HepG2 (cell line): ENCODE measurements around the gene TAL2.

Experiments
- PITX1 ChIP-seq: sonication (generic); formaldehyde crosslinking; IDR thresholded peaks from 2 replicates; pipeline ENCODE4 v1.5.1; 2020; ENCODE audit warnings: mild to moderate bottlenecking, missing genetic modification reagents
- POGZ ChIP-seq: sonication (generic); formaldehyde crosslinking; IDR thresholded peaks from 2 replicates; pipeline ENCODE4 v1.4.0; 2020; ENCODE audit warnings: mild to moderate bottlenecking, missing genetic modification reagents
- POLR2A ChIP-seq, 2 experiments: IDR thresholded peaks; 2 replicates each; pipeline ENCODE4 v1.6.1; 2011; ENCODE audit warnings: low read depth in 2 of 2, low read length in 2 of 2, mild to moderate bottlenecking in 1 of 2, moderate library complexity in 1 of 2; ENCODE audit not compliant: insufficient read depth in 1 of 2
- SUZ12 ChIP-seq: fragments of 150-350 bp; IDR thresholded peaks from 2 replicates; pipeline ENCODE4 v1.6.1; 2014; ENCODE audit warnings: low read depth, low read length
- TGIF2 ChIP-seq: IDR thresholded peaks from 2 replicates; pipeline ENCODE4 v1.6.1; 2016; ENCODE audit warnings: control low read depth, missing compliant biosample characterization
- ZBTB37 ChIP-seq: sonication (generic); formaldehyde crosslinking; IDR thresholded peaks from 2 replicates; pipeline ENCODE4 v1.4.0; 2020; ENCODE audit warnings: mild to moderate bottlenecking, missing genetic modification reagents
- TF ChIP-seq, protein P1 (sequence below): sonication (generic); formaldehyde crosslinking; IDR thresholded peaks from 2 replicates; pipeline ENCODE4 v1.8.1; 2023; ENCODE audit warnings: mild to moderate bottlenecking, inconsistent platforms, moderate library complexity, missing genetic modification reagents, borderline replicate concordance

GRCh38 chr9:105678781-105679180, 16.5 kb downstream of the TAL2 start:
- TF ChIP-seq PITX1 (no peak), TGIF2 (CRISPR knock-in tag) (no peak), POLR2A (IDR thresholded peaks at IDR 0.05; ENCODE audit: insufficient read depth in 1 of 2, low read depth in 2 of 2, low read length in 2 of 2) (no peak), POGZ (CRISPR knock-in tag) (no peak), ZBTB37 (no peak), SUZ12 (no peak)
- TF ChIP-seq, protein P1, sequence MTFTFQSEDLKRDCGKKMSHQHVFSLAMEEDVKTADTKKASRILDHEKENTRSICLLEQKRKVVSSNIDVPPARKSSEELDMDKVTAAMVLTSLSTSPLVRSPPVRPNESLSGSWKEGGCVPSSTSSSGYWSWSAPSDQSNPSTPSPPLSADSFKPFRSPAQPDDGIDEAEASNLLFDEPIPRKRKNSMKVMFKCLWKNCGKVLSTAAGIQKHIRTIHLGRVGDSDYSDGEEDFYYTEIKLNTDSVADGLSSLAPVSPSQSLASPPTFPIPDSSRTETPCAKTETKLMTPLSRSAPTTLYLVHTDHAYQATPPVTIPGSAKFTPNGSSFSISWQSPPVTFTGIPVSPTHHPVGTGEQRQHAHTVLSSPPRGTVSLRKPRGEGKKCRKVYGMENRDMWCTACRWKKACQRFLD (CRISPR knock-in tag): no peak
